HG03565 (cell line): Measurements from ENCODE around the gene XG.
"Not testable (repeated sequence)": the region's sequence is repeated elsewhere in the genome, so short reads cannot be mapped to it uniquely, and the experiment has no call there.

Experiments used
- ATAC-seq: cut with Tn5 transposase; IDR thresholded peaks from one replicate; pipeline ENCODE4 v1.9.1; 2021; ENCODE audit warnings: mild to moderate bottlenecking, moderate library complexity; ENCODE audit not compliant: unreplicated experiment

The XG gene

DNA sequence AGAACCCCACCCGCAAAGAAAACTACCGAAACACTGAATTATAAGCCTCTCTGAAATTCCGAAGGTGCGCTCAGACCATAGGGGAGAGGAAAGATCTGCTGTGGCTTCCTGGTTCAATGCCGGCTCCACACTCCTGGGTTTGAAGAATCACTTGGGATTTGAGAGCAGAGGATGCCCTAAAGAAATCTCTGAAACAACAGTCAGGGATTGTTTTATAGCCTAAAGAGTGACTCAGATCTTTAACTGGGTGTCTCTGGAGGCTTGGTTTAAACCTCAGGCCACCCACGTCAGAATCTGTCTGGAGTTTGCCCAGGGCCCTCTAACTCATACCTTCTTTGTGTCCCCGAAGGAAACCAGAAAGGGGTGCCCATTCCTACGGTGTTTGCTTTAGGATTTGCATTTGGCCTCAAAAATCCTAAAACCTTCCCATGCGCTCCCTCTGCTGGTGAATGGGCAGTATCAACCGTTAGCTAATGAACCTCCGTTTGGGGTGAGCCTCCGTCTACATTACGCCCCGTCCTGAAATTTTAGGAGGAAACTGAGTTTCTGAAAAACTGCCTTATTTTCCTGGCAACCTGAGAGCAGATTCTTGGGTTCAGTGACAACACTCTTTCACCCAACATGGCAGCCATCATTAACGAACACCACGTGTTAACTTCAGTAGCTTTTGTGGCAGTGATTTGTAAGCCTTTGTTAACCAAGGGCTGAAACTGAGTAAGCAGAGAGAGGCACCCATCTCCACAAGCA lies 60.5 kb downstream of the XG start:
- ATAC-seq: not testable (repeated sequence)

- ATAC-seq: no peak
These were observed 65.2 kb downstream of the XG start for GRCh38 chrX:2817036-2817435.

DNA sequence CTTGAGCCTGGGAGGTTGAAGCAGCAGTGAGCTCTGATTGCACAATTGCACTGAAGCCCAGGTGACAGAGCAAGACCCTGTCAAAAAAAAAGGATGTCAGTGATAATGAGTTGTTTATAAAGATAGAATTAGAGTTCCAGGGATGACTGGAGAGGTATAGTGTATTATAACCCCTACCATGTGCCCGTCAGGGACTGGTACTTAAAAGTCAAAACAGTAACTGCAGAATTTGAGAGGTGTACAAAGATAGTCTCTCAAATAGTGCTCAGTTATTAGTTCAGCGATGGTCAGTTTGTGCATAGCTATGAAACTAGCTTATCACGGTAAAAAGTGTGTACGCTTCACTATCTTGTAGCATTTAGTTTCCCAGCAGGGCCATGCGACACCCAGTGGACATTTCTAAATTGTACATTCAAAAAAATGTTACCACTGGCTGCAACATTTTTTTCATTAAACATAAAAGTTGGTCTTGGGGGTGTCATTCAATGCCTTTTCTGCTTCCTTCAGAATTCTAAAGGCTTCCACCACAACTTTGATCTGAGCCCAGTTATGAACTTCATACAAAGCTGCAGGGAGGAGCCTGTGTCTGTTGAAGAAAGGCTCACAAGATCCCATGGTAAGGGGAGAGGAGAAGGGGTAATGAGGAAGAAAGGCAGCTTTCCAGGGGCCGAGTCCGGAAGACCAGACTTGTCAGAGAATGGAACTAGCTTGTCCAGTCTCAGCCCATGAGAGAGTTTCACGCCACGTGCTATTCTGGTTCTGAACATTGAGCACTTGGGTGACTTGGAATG lies 67.7 kb downstream of the XG start:
- no peak for ATAC-seq

- ATAC-seq: no peak
These were observed 68.4 kb downstream of the XG start for GRCh38 chrX:2820136-2820771.

- ATAC-seq: no peak
These were observed 72.1 kb downstream of the XG start for GRCh38 chrX:2823795-2824386.

- no peak for ATAC-seq
These were observed 73.0 kb downstream of the XG start for GRCh38 chrX:2824886-2825285.

DNA sequence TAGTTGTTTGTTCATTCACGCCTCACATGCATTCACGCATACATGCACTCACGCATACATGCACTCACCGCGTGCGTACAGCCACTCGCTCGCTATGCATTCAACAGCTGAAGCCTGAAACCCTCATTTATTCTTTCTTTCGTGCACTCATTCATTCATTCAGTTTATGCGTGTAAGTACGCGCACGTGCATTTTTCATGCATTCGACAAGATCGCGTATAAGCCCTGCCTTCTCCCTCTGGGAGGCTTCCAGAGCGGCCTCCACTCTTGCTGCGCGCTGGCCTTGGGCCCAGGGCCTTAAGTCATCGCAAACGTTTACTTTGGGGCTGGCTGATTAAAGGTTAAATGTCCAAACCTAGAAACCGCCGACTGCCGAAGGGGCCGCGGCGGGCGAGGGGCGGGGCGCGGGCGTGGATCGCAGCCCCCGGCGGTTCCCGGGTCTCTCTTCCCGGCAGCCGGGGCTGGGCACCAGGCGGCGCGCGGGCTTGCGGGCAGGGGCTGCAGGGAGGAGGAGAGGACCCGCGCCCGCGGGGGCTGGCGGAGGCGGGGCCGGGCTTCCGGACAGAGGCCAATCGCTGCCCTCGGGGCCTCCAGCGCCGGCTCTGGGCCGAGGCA lies 76.6 kb downstream of the XG start, which contains the start of gene GYG2:
TSS of gene GYG2 (plus strand) at position 587 of the 615 bp plus-strand sequence. CDS start 1,259 bp downstream, outside the sequence.
- ATAC-seq: no peak

DNA sequence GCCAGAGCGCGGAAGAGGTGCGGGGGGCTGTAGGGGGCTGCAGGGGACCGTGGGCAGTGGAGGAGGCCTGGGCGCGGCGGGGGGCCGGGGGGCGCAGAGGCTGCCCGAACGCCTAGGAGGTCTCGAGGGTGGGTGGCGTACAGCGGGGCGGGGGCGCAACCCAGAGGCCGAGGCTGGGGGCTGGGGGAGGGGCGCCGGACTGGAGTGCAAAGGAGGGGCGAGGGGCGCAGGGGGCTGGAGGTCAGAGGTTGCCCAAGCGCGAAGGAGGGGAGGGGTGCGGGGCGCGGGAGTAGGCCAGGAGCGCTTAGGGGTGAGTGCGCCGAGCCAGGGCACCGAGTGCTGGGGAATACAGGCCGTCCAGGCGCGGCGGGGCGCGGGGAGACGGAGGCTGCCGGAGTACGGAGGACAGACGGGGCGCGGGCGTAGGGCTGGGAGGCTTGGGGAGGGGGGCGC lies 77.1 kb downstream of the XG start:
- no peak for ATAC-seq

DNA sequence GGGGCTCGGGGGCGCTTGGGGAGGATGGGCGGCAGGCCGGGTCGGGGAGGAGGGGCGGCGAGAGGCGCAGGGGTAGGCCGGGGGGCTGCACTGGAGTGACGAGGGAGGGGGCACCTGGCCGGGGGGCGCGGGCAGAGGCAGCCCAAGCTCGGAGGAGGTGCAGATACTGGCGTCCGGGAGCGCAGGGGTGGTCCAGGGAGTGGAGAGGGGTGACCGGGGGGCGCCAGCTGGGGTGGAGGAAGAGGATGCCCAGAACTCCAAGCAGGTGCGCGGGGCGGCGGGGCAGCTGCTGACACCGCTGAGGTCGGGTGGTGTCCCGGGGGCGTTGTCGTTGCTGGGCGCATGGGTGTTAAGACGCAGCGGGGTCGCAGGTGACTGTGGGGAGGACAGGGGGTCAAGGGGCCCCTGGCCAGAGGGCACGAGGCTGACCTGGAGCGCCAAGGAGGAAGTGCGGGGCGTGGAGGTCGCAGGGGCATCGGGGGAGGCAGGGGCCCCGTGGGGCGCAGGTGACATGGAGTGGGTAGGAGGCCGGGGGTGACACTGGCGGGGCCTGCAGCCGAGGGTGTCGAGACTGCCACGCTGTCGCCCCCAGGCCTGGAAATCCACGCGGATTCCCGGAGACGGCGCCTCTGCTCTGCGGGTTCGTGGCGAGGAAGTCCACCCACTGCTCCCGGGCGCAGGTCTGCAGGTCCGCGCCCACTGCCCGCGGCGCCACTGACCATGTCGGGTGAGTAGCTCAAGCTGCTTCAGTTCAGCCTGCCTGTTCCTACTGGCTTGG lies 77.8 kb downstream of the XG start:
- no peak for ATAC-seq

DNA sequence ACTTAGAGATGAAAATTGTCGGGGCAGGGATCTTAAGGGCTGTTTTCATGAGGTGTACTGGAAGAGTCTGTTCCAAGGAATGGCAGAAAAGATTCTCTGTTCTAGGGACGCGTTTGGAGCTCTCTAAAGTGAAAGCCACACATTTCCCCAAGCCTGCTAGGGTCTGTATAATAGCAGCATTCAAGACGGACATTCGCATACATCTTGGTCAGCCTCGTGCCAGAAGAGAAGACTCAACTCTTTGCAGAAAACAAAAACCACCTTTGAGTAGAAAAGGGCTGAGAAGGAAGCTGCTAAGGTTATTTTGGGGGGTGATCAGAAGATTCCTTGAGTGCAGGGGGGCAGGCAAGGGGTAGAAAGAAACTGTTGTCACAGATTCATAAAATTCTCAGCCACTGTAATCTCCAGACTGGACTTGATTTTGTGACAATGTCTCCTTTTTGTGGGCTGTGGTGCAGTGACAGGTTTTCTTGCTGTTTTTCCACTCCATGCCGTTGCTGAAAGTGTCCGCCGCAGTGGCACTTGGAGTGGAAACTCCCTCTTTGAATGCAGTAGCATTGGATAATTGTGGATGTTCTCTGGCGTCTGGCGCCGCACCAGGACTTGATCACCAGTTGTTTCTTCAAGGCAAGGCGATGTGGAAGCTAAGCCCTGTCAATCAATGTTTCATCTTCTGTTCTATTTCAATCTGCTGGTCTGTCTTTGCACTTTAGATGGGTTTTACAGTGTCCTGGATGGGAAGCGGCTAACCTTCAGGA lies 79.8 kb downstream of the XG start:
- no peak for ATAC-seq

DNA sequence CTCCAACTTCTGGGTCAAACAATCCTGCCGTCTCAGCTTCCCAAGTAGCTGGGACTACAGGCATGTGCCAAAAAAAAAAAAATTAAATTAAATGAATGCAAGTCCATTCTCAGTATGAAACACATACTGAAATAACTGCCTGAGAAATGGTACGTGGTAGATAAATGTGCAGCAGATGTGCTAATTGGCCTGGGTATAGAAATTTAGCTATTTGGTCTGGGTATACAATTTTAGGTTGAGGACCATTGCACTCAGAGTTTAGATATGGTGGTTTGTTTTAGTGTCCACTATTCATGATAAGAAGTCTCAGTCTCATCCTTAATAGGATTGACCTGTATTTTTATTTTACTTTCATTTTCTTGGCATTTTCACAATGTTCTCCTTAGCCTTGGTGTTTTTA lies 86.1 kb downstream of the XG start:
- ATAC-seq: no peak

DNA sequence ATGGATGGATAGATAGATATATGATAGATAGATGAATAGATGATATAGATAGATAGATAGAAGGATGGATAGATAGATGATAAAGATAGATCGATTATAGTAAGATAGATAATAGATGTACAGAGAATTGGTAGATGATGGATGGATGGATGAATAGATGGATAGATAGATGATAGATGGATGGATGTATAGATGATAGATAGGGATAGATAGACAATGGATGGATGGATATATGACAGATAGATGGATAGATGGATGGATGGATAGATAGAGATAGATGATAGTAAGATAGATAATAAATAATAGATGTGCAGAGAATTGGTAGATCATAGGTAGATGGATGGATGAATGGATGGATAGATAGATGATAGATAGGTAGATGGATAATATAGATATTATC lies 89.1 kb downstream of the XG start:
- ATAC-seq: no peak

- no peak for ATAC-seq
These were observed 89.7 kb downstream of the XG start for GRCh38 chrX:2841537-2841936.

DNA sequence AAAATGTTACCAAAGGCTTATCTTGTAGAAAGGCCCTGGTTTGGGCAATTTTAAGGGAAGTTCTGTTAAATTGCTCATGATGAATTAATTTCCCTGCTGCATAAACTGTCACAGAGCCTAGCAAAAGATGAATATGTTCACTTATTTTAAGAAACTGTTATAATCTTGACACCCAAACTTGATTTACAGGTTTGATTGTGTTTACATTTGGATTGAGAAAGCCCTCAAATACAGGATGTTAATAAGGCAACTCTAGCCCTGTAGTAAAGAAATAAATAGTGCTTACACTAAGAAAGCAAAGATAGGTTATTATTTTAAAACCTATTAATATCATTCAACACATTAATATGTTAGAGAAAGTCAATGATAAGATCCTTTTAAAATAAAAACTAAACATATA lies 95.2 kb downstream of the XG start:
- no peak for ATAC-seq

DNA sequence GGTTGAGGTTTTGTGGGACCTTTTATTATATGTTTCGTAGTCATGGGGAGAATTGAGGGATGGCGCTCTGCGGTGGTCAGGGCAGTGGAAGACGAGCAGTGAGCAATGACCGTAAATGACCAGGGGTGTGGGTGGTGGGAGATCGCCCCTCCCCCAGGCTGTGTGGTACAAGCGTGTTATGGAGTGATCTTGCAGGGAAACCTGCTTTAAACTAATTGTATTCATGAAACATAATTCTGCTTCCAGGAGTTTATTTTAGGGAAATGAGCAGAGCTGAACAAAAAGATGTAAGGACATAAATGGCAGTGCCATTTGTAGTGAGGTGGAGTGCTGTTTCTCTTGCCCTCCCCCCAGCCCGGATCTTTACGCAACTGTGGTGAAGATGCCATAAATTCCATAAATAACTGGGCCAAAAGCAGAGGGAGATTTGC lies 97.0 kb downstream of the XG start:
- ATAC-seq: no peak

- no peak for ATAC-seq
These were observed 103.1 kb downstream of the XG start for GRCh38 chrX:2854918-2855317.

GRCh38 chrX:2855761-2856160 lies 103.9 kb downstream of the XG start:
- ATAC-seq: no peak

- no peak for ATAC-seq
These were observed 105.7 kb downstream of the XG start for GRCh38 chrX:2857566-2857965.

GRCh38 chrX:2859197-2859797 lies 107.5 kb downstream of the XG start:
- ATAC-seq: no peak
